ENCODE data around the gene CAPN7.

CAPN7 gene

DNA sequence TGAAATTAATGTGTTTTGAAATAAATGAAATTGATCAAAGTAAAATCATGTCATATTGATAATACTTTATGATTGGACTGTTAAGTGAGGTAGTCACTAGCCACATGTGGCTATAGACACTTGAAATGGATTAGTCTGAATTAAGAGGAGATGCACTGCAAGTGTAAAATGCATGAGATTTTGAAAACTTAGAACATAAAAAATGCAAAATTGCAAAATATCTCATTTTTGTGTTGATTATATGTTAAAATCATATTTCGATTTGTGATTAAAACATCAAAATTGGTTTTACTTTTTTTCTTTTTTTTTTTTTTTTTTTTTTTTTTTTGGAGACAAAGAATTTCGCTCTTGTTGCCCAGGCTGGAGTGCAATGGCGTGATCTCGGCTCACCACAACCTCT, 23.2 kb downstream of the CAPN7 start:
- H3K27me3 ChIP-seq (replicated peaks; ENCODE audit: control insufficient read depth, insufficient read depth, low read length, poor library complexity, severe bottlenecking) = no peaks in the 10 kb centered on the region
- H3K9me3 ChIP-seq (ENCODE audit: control insufficient read depth, low read length) = no peaks in the 10 kb centered on the region
- no peak overlapping the region for H3K4me3 ChIP-seq (ENCODE audit: insufficient read depth, low read depth, low read length, poor library complexity, severe bottlenecking)
- H3K27ac ChIP-seq (ENCODE audit: insufficient read depth, low read length, poor library complexity, severe bottlenecking) = no peak overlapping the region
- H3K36me3 ChIP-seq (ENCODE audit: control insufficient read depth, insufficient read depth, low read length) = peaks cover 52% of the 10 kb centered on the region
- DNase-seq = no peak
- H3K4me1 ChIP-seq (ENCODE audit: control insufficient read depth, insufficient read depth, low read length, poor library complexity, severe bottlenecking) = no peaks in the 10 kb centered on the region

DNA sequence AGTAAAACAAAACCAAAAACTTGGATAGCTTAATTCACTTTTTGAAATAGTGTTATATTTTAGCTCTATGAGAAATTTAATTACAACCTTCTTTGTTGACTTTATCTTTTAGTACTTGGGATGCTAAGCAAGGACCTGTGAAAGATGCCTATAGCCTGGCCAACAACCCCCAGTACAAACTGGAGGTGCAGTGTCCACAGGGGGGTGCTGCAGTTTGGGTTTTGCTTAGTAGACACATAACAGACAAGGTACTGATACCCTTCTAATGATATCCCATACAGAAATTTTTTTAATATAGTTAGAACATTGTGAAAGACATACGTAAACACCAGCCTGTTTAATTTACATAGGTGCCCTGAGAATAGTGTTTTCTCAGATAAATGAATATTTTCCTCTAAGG, 35.3 kb downstream of the CAPN7 start:
- Histone ChIP-seq H3K27ac (ENCODE audit: insufficient read depth, low read length, poor library complexity, severe bottlenecking) (no peak overlapping the region), H3K4me1 (ENCODE audit: control insufficient read depth, insufficient read depth, low read length, poor library complexity, severe bottlenecking) (no peaks in the 10 kb centered on the region), H3K27me3 (replicated peaks; ENCODE audit: control insufficient read depth, insufficient read depth, low read length, poor library complexity, severe bottlenecking) (no peaks in the 10 kb centered on the region), H3K36me3 (ENCODE audit: control insufficient read depth, insufficient read depth, low read length) (peaks cover 30% of the 10 kb centered on the region), H3K4me3 (ENCODE audit: insufficient read depth, low read depth, low read length, poor library complexity, severe bottlenecking) (no peak overlapping the region), H3K9me3 (ENCODE audit: control insufficient read depth, low read length) (no peaks in the 10 kb centered on the region)
- peak; percentile 9 to 38 (median 22) for DNase-seq

DNA sequence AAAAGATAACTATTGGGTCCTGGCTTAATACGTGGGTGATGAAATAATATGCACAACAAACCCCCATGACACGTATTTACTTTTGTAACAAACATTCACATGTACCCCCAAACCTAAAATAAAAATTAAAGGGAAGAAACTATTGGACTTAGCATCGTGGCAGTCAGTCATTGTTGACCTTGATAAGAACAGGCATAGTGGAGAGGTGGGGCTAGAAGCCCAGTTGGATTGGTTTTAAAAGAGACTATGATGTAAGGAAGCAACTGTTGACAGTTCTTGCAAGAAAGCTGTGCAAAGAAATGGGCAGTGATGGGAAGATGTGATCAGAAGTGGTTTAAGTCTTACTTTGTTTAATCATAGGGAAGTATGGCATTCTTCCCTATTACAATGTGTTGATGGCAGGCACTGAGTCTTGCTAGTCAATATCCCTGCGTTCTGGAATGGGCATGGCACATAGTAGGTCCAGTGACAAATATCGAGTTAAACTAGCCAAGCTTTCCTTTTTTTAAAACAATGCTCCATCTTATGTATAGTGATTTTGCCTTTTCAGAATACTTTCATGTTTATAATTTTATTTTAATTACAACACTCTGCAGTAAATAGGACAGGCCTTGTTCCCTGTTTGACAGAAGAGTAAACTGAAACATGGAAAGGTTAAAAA, 37.9 kb downstream of the CAPN7 start:
- Histone ChIP-seq H3K36me3 (ENCODE audit: control insufficient read depth, insufficient read depth, low read length) (peaks cover 50% of the 10 kb centered on the region), H3K27me3 (replicated peaks; ENCODE audit: control insufficient read depth, insufficient read depth, low read length, poor library complexity, severe bottlenecking) (no peaks in the 10 kb centered on the region), H3K4me3 (ENCODE audit: insufficient read depth, low read depth, low read length, poor library complexity, severe bottlenecking) (no peak overlapping the region), H3K9me3 (ENCODE audit: control insufficient read depth, low read length) (no peaks in the 10 kb centered on the region), H3K27ac (ENCODE audit: insufficient read depth, low read length, poor library complexity, severe bottlenecking) (no peak overlapping the region), H3K4me1 (ENCODE audit: control insufficient read depth, insufficient read depth, low read length, poor library complexity, severe bottlenecking) (no peaks in the 10 kb centered on the region)
- no peak for DNase-seq

DNA sequence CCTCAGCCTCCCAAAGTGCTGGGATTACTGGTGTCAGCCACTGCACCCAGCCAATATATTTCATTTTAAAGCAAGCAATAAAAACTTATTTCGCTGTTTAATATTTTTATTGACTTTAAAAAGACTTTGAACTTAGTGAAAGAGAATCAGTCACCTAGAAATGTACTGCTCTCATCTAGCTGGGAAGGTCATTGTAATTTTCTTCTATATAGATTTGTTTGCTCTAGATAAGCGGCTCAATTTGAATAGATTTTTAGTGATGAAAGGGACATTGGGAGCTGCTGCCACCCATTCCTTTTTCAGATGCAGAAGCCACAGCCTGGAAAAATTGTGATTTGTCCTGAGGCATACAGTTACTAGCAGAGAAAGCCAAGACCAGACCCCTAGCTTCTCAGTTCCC, 40.1 kb downstream of the CAPN7 start:
- Histone ChIP-seq H3K36me3 (ENCODE audit: control insufficient read depth, insufficient read depth, low read length) (peaks cover 50% of the 10 kb centered on the region), H3K9me3 (ENCODE audit: control insufficient read depth, low read length) (no peaks in the 10 kb centered on the region), H3K27ac (ENCODE audit: insufficient read depth, low read length, poor library complexity, severe bottlenecking) (no peak overlapping the region), H3K27me3 (replicated peaks; ENCODE audit: control insufficient read depth, insufficient read depth, low read length, poor library complexity, severe bottlenecking) (no peaks in the 10 kb centered on the region), H3K4me1 (ENCODE audit: control insufficient read depth, insufficient read depth, low read length, poor library complexity, severe bottlenecking) (no peaks in the 10 kb centered on the region), H3K4me3 (ENCODE audit: insufficient read depth, low read depth, low read length, poor library complexity, severe bottlenecking) (no peak overlapping the region)
- no peak for DNase-seq

DNA sequence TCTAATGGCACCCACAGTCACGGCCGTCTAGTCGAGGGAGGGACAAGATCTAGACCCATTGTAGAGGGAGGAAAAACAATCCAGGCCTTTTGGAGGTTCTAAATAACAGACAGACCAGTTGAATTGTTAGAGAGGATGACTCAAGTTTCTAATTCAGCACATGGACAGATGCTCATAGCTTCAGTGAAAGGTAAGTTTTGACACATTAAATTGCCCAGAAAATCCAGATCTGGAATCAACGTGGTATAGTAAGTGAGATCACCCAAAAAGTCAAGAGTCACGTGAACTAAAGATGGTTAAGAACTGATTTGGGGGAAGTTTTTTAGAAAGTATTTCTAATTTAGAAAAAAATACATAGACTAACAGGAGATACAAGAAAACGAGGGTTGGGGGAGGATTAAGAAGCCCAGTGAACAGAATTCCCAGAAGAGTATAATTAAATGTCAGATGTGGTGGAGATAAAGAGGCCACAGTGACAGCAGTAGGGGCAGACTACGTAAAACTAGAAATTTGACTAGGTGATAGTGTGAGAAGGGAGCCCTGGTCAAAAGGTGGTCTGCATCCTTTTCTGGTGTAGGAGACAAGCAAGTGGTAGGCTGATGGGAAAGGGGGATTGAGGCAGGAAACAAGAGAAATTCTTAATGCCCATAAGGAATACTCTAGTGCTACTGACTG, 47.1 kb downstream of the CAPN7 start:
- Histone ChIP-seq H3K36me3 (ENCODE audit: control insufficient read depth, insufficient read depth, low read length) (peaks cover 73% of the 10 kb centered on the region), H3K4me3 (ENCODE audit: insufficient read depth, low read depth, low read length, poor library complexity, severe bottlenecking) (no peak overlapping the region), H3K27ac (ENCODE audit: insufficient read depth, low read length, poor library complexity, severe bottlenecking) (no peak overlapping the region), H3K4me1 (ENCODE audit: control insufficient read depth, insufficient read depth, low read length, poor library complexity, severe bottlenecking) (no peaks in the 10 kb centered on the region), H3K27me3 (replicated peaks; ENCODE audit: control insufficient read depth, insufficient read depth, low read length, poor library complexity, severe bottlenecking) (no peaks in the 10 kb centered on the region), H3K9me3 (ENCODE audit: control insufficient read depth, low read length) (no peaks in the 10 kb centered on the region)
- DNase-seq = no peak

DNA sequence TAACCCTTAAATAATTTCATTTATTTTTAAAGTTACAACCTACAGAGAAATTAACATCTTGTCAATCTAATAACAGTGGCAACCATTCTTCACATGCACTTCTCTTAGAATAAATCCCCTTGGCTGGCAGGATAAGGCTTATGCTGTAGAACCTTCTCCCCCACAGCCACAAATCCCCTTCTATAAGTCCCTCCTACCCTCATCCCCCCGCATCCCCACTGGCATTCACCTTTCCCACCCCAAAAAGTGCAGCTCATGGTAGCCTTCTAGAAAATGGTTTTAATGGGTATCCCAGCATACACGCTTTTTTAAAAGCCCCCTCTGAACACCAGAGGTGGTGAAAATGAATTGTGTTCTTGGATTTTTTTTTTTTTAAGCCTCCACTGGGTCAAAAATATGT, 49.2 kb downstream of the CAPN7 start:
- Histone ChIP-seq H3K9me3 (ENCODE audit: control insufficient read depth, low read length) (no peaks in the 10 kb centered on the region), H3K4me3 (ENCODE audit: insufficient read depth, low read depth, low read length, poor library complexity, severe bottlenecking) (no peak overlapping the region), H3K27me3 (replicated peaks; ENCODE audit: control insufficient read depth, insufficient read depth, low read length, poor library complexity, severe bottlenecking) (no peaks in the 10 kb centered on the region), H3K36me3 (ENCODE audit: control insufficient read depth, insufficient read depth, low read length) (peaks cover 81% of the 10 kb centered on the region), H3K4me1 (ENCODE audit: control insufficient read depth, insufficient read depth, low read length, poor library complexity, severe bottlenecking) (no peaks in the 10 kb centered on the region), H3K27ac (ENCODE audit: insufficient read depth, low read length, poor library complexity, severe bottlenecking) (no peak overlapping the region)
- no peak for DNase-seq

DNA sequence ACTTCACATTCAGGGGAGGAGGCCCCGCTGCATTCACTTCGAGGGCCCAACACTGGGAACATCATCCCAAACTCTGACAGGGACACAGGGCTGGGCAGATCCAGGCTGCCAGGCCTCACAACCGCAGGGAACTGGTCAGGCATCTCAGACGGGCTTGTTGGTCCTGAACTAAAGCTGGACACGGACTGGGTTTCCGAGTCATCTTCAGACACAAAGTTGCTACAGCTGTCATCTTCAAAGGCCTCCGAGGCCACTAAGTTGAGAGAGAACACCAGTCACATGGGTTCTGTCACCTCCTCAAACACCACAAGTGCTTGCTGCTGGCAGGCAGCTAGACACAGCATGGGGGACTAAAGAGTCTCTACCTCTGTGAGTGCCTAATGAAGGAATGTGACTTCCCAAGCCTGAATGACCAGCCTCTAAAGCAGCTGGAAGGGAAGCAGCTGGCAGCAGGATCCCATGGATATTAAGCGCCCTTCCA, 50.9 kb downstream of the CAPN7 start:
- Histone ChIP-seq H3K4me1 (ENCODE audit: control insufficient read depth, insufficient read depth, low read length, poor library complexity, severe bottlenecking) (no peaks in the 10 kb centered on the region), H3K27ac (ENCODE audit: insufficient read depth, low read length, poor library complexity, severe bottlenecking) (no peak overlapping the region), H3K27me3 (replicated peaks; ENCODE audit: control insufficient read depth, insufficient read depth, low read length, poor library complexity, severe bottlenecking) (no peaks in the 10 kb centered on the region), H3K9me3 (ENCODE audit: control insufficient read depth, low read length) (no peaks in the 10 kb centered on the region), H3K36me3 (ENCODE audit: control insufficient read depth, insufficient read depth, low read length) (peaks cover 86% of the 10 kb centered on the region), H3K4me3 (ENCODE audit: insufficient read depth, low read depth, low read length, poor library complexity, severe bottlenecking) (no peak overlapping the region)
- no peak for DNase-seq

DNA sequence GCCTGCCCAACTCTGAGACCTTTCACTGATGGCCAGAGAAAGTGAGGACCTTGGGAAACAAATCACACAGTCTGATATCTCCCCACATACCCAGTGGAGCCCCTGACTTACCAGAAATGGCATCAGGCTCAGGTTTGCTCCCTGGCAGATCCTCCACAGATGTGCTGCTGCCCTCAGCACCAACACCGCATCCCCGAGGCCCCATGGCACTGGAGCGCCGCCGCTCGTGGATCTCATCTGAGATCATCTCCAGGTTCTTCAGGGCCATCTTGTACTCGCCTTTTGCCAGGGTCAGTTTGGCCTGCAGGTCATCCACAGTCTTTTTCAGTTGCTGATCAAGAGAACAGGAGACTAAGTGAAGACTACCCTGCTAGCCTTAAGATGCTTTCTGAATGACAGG, 52.7 kb downstream of the CAPN7 start:
- no peaks in the 10 kb centered on the region for H3K4me1 ChIP-seq (ENCODE audit: control insufficient read depth, insufficient read depth, low read length, poor library complexity, severe bottlenecking)
- H3K27ac ChIP-seq (ENCODE audit: insufficient read depth, low read length, poor library complexity, severe bottlenecking) = no peak overlapping the region
- H3K4me3 ChIP-seq (ENCODE audit: insufficient read depth, low read depth, low read length, poor library complexity, severe bottlenecking) = no peak overlapping the region
- no peaks in the 10 kb centered on the region for H3K9me3 ChIP-seq (ENCODE audit: control insufficient read depth, low read length)
- peaks cover 72% of the 10 kb centered on the region for H3K36me3 ChIP-seq (ENCODE audit: control insufficient read depth, insufficient read depth, low read length)
- no peak for DNase-seq
- no peaks in the 10 kb centered on the region for H3K27me3 ChIP-seq (replicated peaks; ENCODE audit: control insufficient read depth, insufficient read depth, low read length, poor library complexity, severe bottlenecking)

DNA sequence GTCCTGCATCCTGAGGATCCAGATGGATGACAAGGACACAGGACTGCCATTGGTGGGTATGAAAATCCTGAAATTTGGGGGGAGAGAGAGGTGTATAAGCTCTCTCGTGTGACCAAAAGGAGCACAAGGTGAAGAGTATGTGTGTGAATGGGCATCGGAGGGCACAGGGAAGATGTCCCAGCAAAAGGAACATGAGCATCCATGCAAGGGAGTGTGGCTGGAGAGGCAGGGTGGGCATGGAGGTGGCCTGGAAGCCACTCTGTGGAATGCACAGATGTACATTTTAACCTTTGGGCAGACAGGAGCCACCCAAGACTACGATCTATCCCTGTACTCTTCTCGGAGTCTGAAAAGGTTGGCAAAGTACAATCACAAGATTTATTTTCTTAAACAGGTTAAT, 54.5 kb downstream of the CAPN7 start:
- Histone ChIP-seq H3K4me3 (ENCODE audit: insufficient read depth, low read depth, low read length, poor library complexity, severe bottlenecking) (no peak overlapping the region), H3K9me3 (ENCODE audit: control insufficient read depth, low read length) (no peaks in the 10 kb centered on the region), H3K27me3 (replicated peaks; ENCODE audit: control insufficient read depth, insufficient read depth, low read length, poor library complexity, severe bottlenecking) (no peaks in the 10 kb centered on the region), H3K36me3 (ENCODE audit: control insufficient read depth, insufficient read depth, low read length) (peaks cover 60% of the 10 kb centered on the region), H3K4me1 (ENCODE audit: control insufficient read depth, insufficient read depth, low read length, poor library complexity, severe bottlenecking) (peaks cover 7% of the 10 kb centered on the region), H3K27ac (ENCODE audit: insufficient read depth, low read length, poor library complexity, severe bottlenecking) (no peak overlapping the region)
- no peak for DNase-seq

DNA sequence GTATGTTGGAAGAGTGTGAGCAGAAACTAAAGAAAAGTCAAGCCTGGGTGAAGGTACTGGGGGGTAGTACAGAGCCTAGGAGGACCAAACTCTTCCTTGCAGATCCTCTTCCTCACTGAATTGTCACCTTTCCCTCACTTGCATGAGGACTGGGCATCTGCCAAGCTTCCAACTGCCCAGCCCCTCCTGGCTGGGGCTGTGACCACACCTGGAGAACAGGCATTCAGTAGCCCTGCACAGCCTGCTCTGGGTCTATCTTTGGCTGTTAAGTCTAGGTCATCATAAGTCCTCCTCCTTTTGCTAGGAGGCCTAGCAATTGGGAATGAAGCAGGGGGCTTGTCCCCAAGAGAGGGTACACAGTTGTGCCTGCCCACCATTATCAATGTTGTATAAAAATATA, 55.2 kb downstream of the CAPN7 start:
- DNase-seq = no peak
- Histone ChIP-seq H3K27me3 (replicated peaks; ENCODE audit: control insufficient read depth, insufficient read depth, low read length, poor library complexity, severe bottlenecking) (no peaks in the 10 kb centered on the region), H3K4me3 (ENCODE audit: insufficient read depth, low read depth, low read length, poor library complexity, severe bottlenecking) (no peak overlapping the region), H3K4me1 (ENCODE audit: control insufficient read depth, insufficient read depth, low read length, poor library complexity, severe bottlenecking) (peaks cover 13% of the 10 kb centered on the region), H3K9me3 (ENCODE audit: control insufficient read depth, low read length) (no peaks in the 10 kb centered on the region), H3K36me3 (ENCODE audit: control insufficient read depth, insufficient read depth, low read length) (peaks cover 54% of the 10 kb centered on the region), H3K27ac (ENCODE audit: insufficient read depth, low read length, poor library complexity, severe bottlenecking) (no peak overlapping the region)

Data from effector memory CD4-positive, alpha-beta T cell (primary cell).